ENCODE results near the gene TOM1L2.

DNA sequence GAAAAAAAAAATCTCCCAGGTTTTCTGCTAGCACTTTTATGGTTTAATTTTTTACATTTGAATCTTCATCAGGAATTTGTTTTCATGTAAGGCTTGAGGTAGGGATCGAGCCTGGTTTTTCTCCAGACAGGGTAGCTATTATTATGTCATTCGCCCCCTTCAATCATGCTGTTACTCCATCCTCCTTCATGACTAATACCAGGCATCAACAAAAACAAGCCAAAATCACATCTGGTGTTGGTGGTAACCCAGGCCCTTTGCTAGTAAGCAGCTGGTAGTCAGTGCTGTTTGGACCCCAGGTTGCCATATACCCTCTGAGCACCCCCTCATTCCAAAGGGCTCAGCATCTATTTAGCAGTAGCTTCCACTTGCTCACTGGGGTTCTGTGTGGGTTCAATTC is 30.0 kb upstream of the TOM1L2 start:
- no peak for TF ChIP-seq EZH2phosphoT487 (IDR thresholded peaks at IDR 0.05; ENCODE audit: low read depth, severe bottlenecking, unreplicated experiment)
- TF ChIP-seq, protein P1, sequence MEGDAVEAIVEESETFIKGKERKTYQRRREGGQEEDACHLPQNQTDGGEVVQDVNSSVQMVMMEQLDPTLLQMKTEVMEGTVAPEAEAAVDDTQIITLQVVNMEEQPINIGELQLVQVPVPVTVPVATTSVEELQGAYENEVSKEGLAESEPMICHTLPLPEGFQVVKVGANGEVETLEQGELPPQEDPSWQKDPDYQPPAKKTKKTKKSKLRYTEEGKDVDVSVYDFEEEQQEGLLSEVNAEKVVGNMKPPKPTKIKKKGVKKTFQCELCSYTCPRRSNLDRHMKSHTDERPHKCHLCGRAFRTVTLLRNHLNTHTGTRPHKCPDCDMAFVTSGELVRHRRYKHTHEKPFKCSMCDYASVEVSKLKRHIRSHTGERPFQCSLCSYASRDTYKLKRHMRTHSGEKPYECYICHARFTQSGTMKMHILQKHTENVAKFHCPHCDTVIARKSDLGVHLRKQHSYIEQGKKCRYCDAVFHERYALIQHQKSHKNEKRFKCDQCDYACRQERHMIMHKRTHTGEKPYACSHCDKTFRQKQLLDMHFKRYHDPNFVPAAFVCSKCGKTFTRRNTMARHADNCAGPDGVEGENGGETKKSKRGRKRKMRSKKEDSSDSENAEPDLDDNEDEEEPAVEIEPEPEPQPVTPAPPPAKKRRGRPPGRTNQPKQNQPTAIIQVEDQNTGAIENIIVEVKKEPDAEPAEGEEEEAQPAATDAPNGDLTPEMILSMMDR (IDR thresholded peaks at IDR 0.05; ENCODE audit: poor library complexity): no peak
